ENCODE results near the gene UCHL5. TPM values are rescaled to one million over a fixed set of nuclear protein-coding genes. Genes with fewer than 3 reads are reported as not detected.

UCHL5 gene
- total RNA-seq, 1 experiment from 2014 or later: 100 TPM

DNA sequence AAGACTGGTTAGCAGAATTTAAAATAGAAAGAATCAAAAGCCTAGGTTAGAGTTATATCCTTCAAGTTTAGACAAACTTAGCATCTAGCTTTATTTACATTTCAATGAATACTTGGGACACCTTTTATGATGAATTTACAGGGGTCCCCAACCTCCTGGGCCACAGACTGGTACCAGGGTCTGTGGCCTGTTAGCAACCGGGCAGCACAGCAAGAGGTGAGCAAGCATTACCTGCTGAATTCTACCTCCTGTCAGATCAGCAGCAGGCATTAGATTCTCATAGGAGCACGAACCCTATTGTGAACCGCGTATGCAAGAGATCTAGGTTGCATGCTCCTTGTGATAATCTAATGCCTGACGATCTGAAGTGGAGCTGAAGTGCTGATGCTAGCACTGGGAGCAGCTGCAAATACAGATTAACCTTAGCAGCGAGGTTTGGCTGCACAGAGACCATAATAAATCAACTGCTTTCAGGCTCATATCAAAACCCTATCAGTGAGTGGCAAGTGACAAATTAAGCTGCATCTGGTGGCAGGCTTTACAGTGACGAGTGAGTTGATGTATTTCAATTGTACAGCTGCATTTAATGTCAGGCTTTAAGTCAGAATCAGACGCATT is 82.0 kb downstream of the UCHL5 start:
- intact Hi-C loops (cut with micrococcal nuclease; ENCODE audit: unreplicated experiment): no loop called here
- BruUV-seq (replicated peaks): no TSS peak
- CTCF ChIA-PET: no interaction called here
- H3K9me3 ChIP-seq (ENCODE audit: low read depth, low read length, poor library complexity, severe bottlenecking): no peaks in the 10 kb centered on the region
- H3K27ac ChIP-seq (ENCODE audit: low read depth, low read length, poor library complexity, severe bottlenecking): no peak overlapping the region
- POLR2A ChIA-PET (ENCODE audit: low non-redundant PET): interaction anchor here (0.6 kb wide), 1 partner anchor 23 kb away, joined by 3 read pairs; no protein-coding TSS in a partner anchor
- H3K4me3 ChIP-seq (ENCODE audit: low read depth, low read length, poor library complexity, severe bottlenecking): no peak overlapping the region
- H3K27me3 ChIP-seq (replicated peaks; ENCODE audit: insufficient read depth, low read depth, low read length, poor library complexity): no peaks in the 10 kb centered on the region
- no peak for TF ChIP-seq EZH2 (IDR thresholded peaks at IDR 0.05; ENCODE audit: borderline replicate concordance, low read depth, low read length, poor library complexity, severe bottlenecking)
- TF ChIP-seq, protein P1, sequence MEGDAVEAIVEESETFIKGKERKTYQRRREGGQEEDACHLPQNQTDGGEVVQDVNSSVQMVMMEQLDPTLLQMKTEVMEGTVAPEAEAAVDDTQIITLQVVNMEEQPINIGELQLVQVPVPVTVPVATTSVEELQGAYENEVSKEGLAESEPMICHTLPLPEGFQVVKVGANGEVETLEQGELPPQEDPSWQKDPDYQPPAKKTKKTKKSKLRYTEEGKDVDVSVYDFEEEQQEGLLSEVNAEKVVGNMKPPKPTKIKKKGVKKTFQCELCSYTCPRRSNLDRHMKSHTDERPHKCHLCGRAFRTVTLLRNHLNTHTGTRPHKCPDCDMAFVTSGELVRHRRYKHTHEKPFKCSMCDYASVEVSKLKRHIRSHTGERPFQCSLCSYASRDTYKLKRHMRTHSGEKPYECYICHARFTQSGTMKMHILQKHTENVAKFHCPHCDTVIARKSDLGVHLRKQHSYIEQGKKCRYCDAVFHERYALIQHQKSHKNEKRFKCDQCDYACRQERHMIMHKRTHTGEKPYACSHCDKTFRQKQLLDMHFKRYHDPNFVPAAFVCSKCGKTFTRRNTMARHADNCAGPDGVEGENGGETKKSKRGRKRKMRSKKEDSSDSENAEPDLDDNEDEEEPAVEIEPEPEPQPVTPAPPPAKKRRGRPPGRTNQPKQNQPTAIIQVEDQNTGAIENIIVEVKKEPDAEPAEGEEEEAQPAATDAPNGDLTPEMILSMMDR (conservative IDR thresholded peaks at IDR 0.05; ENCODE audit: low read depth, low read length): no peak
- H3K4me1 ChIP-seq (ENCODE audit: insufficient read depth, low read length, poor library complexity, severe bottlenecking): no peaks in the 10 kb centered on the region
- DNase-seq (ENCODE audit: low spot score): no peak
- no peaks in the 10 kb centered on the region for H3K36me3 ChIP-seq (ENCODE audit: insufficient read depth, low read length, poor library complexity, severe bottlenecking)

DNA sequence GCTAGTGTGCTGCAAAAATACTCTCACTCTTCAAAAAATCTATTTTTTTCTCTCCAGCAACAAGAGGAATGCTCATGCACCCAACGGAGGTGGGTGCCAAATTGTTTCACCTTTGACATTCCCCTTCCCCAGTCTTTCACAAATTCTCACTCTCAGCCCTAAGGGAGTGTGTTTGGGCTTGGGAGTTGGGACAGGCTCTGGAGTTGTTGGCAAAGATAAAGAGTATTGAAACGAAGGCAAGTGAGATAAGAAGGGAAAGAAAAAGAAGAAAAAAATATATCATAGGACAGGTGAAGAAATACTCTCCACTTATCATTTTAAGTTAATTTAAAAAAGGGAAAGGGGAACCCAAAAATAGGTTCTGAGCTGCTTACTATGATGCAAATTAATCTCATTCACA is 82.6 kb downstream of the UCHL5 start:
- CTCF ChIA-PET: no interaction called here
- Histone ChIP-seq H3K4me3 (ENCODE audit: low read depth, low read length, poor library complexity, severe bottlenecking) (no peak overlapping the region), H3K27ac (ENCODE audit: low read depth, low read length, poor library complexity, severe bottlenecking) (no peak overlapping the region), H3K27me3 (replicated peaks; ENCODE audit: insufficient read depth, low read depth, low read length, poor library complexity) (no peaks in the 10 kb centered on the region), H3K9me3 (ENCODE audit: low read depth, low read length, poor library complexity, severe bottlenecking) (no peaks in the 10 kb centered on the region), H3K4me1 (ENCODE audit: insufficient read depth, low read length, poor library complexity, severe bottlenecking) (no peaks in the 10 kb centered on the region), H3K36me3 (ENCODE audit: insufficient read depth, low read length, poor library complexity, severe bottlenecking) (no peaks in the 10 kb centered on the region)
- no TSS peak for BruUV-seq (replicated peaks)
- POLR2A ChIA-PET (ENCODE audit: low non-redundant PET): no interaction called here
- intact Hi-C loops (cut with micrococcal nuclease; ENCODE audit: unreplicated experiment): no loop called here
- no peak for TF ChIP-seq EZH2 (IDR thresholded peaks at IDR 0.05; ENCODE audit: borderline replicate concordance, low read depth, low read length, poor library complexity, severe bottlenecking)
- TF ChIP-seq, protein P1 (conservative IDR thresholded peaks at IDR 0.05; ENCODE audit: low read depth, low read length): no peak
- no peak for DNase-seq (ENCODE audit: low spot score)

DNA sequence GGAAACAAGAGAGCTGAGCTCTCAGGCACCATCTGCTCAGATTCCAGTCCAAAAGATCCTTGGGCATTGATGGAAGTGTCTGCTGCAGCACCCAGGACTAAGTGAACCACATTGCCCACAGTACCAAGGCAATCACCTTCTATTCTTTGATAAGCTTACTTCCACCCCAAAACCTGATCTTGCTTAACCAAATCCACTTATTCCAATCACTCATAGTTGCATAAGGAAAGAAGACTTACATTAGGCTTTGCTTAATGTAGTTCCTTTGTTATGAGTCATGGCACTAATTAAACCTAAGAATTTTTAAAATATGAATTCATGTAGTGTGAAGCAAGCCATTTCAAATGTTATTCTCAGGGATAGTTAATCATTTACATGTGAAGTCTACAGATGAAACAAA is 84.5 kb downstream of the UCHL5 start:
- CTCF ChIA-PET: no interaction called here
- H3K4me3 ChIP-seq (ENCODE audit: low read depth, low read length, poor library complexity, severe bottlenecking): no peak overlapping the region
- intact Hi-C loops (cut with micrococcal nuclease; ENCODE audit: unreplicated experiment): no loop called here

More for the DNA sequence above, 84.5 kb downstream of the UCHL5 start:
- POLR2A ChIA-PET (ENCODE audit: low non-redundant PET): no interaction called here
- TF ChIP-seq, protein P1 (conservative IDR thresholded peaks at IDR 0.05; ENCODE audit: low read depth, low read length): no peak
- no peak for TF ChIP-seq EZH2 (IDR thresholded peaks at IDR 0.05; ENCODE audit: borderline replicate concordance, low read depth, low read length, poor library complexity, severe bottlenecking)
- Histone ChIP-seq H3K27me3 (replicated peaks; ENCODE audit: insufficient read depth, low read depth, low read length, poor library complexity) (no peaks in the 10 kb centered on the region), H3K36me3 (ENCODE audit: insufficient read depth, low read length, poor library complexity, severe bottlenecking) (no peaks in the 10 kb centered on the region), H3K4me1 (ENCODE audit: insufficient read depth, low read length, poor library complexity, severe bottlenecking) (no peaks in the 10 kb centered on the region), H3K9me3 (ENCODE audit: low read depth, low read length, poor library complexity, severe bottlenecking) (no peaks in the 10 kb centered on the region), H3K27ac (ENCODE audit: low read depth, low read length, poor library complexity, severe bottlenecking) (no peak overlapping the region)
- BruUV-seq (replicated peaks): no TSS peak
- no peak for DNase-seq (ENCODE audit: low spot score)

All from A673 (cell line).